NCI-H748 (cell line): ENCODE results near the gene KIAA1217.

ENCODE experiments used
- DNase-seq: peaks from one replicate; lab custom pipeline; 2025; ENCODE audit not compliant: unreplicated experiment; lab: John Stamatoyannopoulos, UW

KIAA1217 gene

GRCh38 chr10:24279166-24279565, 70.2 kb downstream of the KIAA1217 start:
- no peak for DNase-seq

DNA sequence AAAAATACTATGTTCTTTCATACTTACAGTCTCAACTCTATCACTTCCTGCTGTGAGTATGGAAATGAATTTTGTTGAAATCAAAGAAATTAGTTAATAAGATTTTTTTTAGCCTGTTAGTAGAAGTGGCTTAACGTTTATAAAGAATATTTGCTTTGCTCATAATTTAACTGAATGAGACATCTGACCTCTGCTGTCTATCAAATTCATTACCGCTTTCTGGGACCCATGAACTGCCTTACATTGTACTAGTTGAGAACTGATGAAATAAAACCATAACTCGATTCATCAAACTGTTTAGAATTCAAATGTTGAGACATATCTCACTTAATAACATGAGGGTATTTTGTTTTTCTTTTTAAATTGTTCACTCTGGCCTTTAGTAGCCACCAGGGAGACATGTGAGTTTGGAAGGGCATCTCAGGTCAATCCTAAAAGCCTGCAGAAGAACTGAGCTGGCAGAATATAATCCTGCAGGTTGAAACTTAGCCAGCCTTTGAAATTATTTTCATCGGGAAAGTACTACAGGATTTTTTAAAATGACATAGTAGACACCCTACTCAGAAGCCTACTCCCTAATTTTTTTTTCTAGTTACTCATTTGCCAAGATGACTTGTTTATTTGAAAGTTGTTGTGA, 78.7 kb downstream of the KIAA1217 start:
- DNase-seq, result no peak

GRCh38 chr10:24288581-24288980, 79.6 kb downstream of the KIAA1217 start:
- DNase-seq, result no peak

GRCh38 chr10:24289235-24289634, 80.3 kb downstream of the KIAA1217 start:
- no peak for DNase-seq

GRCh38 chr10:24292304-24293293, 83.7 kb downstream of the KIAA1217 start:
- no peak for DNase-seq

DNA sequence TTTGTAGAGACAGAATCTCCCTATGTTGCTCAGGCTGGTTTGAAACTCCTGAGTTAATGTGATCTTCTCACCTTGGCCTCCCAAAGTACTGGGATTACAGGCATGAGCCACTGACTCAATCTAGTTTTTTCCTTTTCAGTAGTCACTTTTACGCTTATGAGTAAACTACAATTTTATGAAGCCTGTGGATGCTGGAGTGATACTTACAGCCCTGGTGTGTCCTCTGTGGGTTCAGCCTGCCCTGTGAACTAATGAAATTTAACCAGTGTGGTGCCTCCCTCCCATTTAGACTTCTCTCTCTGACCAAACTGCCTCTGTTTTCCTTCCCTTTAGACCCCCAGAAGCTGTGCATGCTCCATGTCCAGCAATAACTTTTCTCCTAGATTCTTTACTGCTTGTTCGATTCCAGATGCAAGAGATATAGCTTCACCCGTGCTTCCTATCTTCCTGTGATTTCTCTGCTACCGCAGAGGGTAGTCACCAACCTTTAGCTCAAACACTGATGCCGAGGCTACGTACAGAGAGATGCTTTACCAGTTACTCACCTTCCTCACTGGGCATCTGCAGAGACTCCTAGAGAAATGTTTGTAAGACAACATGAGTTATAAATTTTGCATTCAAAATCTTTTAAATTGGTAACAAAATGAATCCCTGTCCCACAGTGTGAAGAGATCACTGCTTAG, 90.8 kb downstream of the KIAA1217 start:
- no peak for DNase-seq

DNA sequence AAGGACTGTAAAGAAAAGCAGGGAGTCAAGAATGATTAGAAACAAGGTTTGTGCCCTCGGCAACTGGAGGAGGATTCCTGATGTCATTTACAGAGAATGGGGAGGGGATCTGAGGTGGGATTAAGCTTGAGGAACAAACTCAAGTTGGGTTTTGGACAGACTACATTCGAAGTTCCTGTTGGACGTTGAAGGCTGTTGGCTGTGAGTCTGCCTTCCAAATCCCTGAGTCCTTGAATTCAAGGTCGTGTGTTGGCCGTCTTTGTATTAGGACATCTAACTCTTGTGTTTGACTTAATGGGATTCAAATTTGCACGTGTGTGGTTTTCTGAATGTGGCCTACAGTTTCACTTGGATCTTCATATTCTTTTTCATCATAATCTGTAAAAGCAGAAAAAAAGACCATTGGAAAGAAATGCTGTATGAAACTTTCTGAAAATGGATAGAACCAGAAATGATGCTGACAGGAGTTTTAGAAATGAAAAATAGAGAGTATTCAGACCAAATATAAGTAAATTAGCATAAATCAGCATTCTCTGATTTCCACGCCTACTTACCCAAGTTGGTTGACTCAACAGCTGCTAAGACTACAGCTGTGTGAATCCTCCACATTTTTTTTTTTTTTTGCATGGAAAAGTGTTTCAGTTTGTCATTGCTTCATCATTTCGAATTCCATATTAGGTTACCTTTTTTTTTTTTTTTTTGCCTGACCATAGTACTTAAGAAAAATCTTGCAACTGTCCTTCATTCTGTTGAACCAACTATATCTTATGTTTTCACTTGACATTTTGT, 94.8 kb downstream of the KIAA1217 start:
- DNase-seq, result no peak

GRCh38 chr10:24305551-24306506, 96.9 kb downstream of the KIAA1217 start:
- no peak for DNase-seq

GRCh38 chr10:24306507-24306875, 97.6 kb downstream of the KIAA1217 start:
- no peak for DNase-seq

DNA sequence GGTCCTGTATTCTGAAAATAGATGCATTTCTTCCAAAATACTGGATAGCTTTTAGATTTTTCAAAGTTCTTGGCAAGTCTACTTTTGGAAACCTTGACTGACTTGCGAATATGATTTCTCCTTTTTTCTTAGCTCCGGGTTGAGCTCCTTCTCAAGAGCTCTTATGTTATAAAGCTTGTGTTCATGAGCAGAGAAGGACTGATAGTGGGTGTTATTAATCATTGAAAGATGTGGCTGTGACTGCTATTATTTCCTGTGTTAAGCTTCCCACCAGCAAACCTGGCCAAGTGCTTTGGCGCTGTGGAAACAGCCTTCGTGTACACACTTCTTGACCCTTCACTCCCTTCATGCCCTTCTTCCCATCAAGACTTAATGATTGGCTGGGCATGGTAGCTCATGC, 98.2 kb downstream of the KIAA1217 start:
- DNase-seq, result no peak

DNA sequence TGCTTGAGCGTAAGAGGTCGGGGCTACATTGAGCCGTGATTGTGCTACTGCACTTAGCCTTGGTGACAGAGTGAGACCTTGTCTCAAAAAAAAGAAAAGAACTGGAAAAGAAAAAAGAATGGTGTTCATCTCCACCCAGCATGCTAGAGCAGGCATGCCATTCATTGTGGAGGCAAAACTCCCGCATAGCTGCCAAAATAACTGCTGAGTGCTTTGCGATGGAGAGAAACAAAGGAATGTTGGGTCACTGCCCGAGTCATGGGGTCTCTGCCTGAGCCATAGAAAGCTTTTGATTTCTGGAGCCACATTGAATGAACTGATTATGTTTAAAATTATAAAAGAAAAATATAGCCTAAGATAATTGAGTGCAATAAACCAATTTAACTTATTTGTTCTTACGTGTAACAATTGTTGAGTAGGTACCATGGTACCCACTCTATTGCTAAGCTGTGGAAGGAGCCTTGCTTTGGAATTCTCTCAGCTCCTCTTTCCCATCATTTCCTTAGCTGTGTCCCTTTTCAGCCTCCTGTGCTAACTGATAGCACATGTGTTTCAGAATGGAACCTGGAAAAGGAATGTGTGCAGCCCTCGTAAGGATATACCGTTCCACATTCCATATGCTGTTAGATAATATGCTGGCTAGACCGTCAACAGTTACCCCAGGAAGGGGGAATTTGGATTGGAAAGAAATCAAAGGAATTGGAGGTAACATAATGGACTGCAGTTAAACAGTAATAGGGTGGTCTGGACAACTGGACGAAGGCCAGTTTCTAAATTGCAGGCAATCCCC, 99.0 kb downstream of the KIAA1217 start:
- no peak for DNase-seq

DNA sequence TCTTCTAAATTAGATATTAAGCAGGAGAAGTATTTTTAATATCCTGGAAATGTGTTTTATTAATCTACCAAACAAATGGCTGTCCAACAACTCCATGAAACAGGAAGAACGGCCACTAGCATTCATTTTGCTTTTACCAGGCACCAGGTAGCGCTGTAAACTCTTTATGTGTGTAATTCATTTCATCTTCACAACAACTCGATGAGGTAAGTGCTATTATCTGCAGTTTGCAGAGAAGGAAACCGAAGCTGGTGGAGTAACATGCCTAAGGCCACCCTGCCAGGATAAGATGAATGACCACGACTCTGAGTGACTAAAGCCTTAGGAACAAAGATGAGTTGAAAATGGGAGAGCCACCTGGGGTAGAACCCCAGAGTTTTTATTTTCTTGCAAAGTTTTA, 101.2 kb downstream of the KIAA1217 start:
- DNase-seq, result no peak

GRCh38 chr10:24311888-24312287, 103.0 kb downstream of the KIAA1217 start:
- DNase-seq, result no peak

GRCh38 chr10:24313283-24313682, 104.3 kb downstream of the KIAA1217 start:
- DNase-seq, result no peak

DNA sequence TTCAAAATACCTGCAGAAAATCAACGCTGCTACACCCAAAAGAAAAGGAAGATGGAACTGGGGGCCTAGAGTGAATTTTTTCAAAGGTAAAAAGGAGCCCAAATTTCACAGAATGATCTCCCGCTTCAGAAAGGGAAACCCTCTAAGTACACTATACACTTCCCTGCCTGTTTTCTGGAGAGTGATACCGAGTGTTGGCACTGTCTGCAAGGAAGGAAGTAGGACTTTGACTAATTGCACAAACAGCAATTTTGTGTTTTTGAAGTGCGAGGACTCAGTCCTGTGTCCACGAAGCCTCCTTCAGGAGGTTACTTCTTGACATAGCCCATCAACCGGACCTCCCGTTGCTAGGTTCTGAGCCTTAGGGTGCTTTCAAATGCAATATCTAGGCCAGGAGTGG, 106.3 kb downstream of the KIAA1217 start:
- no peak for DNase-seq

DNA sequence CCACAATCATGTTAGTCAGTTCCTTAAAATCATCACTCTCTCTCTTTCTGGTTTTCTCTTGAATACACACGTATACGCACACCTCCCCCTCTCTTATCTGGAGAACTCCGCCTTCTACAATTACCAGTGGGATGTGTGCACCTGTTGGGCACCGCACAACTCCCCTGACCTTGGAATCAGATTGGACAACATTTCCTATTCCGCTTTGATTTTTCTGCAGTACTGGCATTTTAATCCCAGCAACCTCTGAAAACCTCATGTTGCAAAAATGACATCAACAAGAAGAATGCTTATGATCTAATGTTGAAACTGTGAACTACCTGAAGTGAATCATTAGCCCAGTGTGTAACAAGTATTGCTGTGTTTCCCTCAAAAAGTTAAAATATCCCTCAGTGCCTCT, 109.6 kb downstream of the KIAA1217 start:
- no peak for DNase-seq

DNA sequence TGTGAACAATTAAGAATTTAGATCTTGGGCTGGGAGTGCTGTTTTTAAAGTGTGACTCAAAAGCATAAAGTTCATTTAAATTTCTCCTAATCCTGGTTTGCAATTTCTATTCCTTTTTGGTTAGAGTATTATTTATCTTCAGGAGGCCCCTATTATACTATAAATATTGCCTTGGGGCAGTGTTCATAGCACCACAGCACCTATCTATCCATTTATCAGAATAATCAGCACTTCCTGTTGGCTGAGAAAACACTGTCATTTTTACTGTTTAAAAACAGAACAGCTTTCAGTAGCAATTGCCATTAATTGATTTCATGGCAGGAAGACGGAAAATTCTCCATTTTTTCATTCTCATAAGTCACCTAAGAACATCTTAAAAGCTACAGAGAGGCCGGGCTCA, 111.4 kb downstream of the KIAA1217 start:
- DNase-seq, result no peak

DNA sequence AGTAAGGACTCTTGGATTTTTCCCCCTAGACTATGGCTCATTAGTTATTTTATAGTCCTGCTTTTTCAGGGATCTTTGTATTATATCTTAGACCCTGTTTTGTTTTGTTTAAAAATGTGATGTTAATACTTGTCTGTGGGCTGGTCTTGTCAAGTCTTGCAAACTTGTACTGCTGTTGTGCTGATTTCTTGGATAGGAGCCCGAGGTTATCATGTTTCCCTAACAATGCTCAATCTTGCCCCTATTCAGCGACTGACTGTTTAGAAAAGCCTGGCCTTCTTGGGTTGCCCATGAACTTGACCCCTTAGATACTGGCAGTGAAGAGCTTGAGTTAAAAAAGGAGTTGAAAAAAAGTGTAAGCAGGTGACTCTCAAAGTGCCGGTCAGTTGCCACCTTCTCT, 115.7 kb downstream of the KIAA1217 start:
- no peak for DNase-seq

DNA sequence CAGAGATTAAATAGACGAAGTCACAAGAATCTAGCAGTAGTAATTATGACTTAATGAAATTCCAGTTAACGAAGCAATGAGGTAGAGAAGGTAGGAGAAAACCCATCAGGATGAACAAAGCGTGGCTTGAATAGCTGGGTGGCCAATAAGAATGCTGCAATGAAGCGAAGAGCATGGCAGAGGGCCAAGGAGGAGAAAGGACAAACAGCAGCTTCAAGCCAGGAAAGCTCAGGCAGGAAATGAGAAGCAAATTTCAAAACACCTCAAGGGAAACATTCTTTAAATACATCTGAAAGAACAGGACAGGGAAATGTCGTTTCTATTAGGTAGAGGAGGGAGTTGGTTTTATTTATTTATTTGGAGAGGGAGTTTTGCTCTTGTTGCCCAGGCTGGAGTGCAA, 122.5 kb downstream of the KIAA1217 start:
- no peak for DNase-seq
